Measurements from ENCODE around the gene KLHL29.

KLHL29 gene

GRCh38 chr2:23504591-23504990 is 119.6 kb downstream of the KLHL29 start:
- Histone ChIP-seq H3K9ac (ENCODE audit: low read depth, low read length, poor library complexity, severe bottlenecking) (no peak overlapping the region), H3K4me3 (ENCODE audit: low read length, poor library complexity, severe bottlenecking) (no peak overlapping the region), H3K9me2 (replicated peaks; ENCODE audit: low read depth, low read length) (no peaks in the 10 kb centered on the region), H3F3A (ENCODE audit: low read depth) (no peaks in the 10 kb centered on the region), H3K4me2 (ENCODE audit: low read depth, low read length, poor library complexity, severe bottlenecking) (no peak overlapping the region), H3K79me2 (ENCODE audit: insufficient read depth, low read length) (no peaks in the 10 kb centered on the region), H3K9me3 (ENCODE audit: insufficient read depth, low read depth, low read length) (no peaks in the 10 kb centered on the region), H3K36me3 (ENCODE audit: insufficient read depth, low read length) (no peaks in the 10 kb centered on the region), H3K27me3 (ENCODE audit: insufficient read depth, low read length, poor library complexity, severe bottlenecking) (no peaks in the 10 kb centered on the region), H4K20me1 (ENCODE audit: insufficient read depth, low read length, poor library complexity, severe bottlenecking) (no peaks in the 10 kb centered on the region), H3K4me1 (ENCODE audit: insufficient read depth, low read length, poor library complexity, severe bottlenecking) (peaks cover 6% of the 10 kb centered on the region), H2AFZ (ENCODE audit: low read length) (no peak overlapping the region)
- TF ChIP-seq, protein P1, sequence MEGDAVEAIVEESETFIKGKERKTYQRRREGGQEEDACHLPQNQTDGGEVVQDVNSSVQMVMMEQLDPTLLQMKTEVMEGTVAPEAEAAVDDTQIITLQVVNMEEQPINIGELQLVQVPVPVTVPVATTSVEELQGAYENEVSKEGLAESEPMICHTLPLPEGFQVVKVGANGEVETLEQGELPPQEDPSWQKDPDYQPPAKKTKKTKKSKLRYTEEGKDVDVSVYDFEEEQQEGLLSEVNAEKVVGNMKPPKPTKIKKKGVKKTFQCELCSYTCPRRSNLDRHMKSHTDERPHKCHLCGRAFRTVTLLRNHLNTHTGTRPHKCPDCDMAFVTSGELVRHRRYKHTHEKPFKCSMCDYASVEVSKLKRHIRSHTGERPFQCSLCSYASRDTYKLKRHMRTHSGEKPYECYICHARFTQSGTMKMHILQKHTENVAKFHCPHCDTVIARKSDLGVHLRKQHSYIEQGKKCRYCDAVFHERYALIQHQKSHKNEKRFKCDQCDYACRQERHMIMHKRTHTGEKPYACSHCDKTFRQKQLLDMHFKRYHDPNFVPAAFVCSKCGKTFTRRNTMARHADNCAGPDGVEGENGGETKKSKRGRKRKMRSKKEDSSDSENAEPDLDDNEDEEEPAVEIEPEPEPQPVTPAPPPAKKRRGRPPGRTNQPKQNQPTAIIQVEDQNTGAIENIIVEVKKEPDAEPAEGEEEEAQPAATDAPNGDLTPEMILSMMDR (conservative IDR thresholded peaks at IDR 0.05; ENCODE audit: low read length), result no peak
- TF ChIP-seq EZH2phosphoT487 (IDR thresholded peaks at IDR 0.05; ENCODE audit: borderline replicate concordance), result no peak

- Histone ChIP-seq H3K4me3 (ENCODE audit: low read length, poor library complexity, severe bottlenecking) (no peak overlapping the region), H3K27me3 (ENCODE audit: insufficient read depth, low read length, poor library complexity, severe bottlenecking) (no peaks in the 10 kb centered on the region), H4K20me1 (ENCODE audit: insufficient read depth, low read length, poor library complexity, severe bottlenecking) (no peaks in the 10 kb centered on the region), H3K9me3 (ENCODE audit: insufficient read depth, low read depth, low read length) (no peaks in the 10 kb centered on the region), H3K4me2 (ENCODE audit: low read depth, low read length, poor library complexity, severe bottlenecking) (no peak overlapping the region), H3K4me1 (ENCODE audit: insufficient read depth, low read length, poor library complexity, severe bottlenecking) (peaks cover 6% of the 10 kb centered on the region), H3F3A (ENCODE audit: low read depth) (no peaks in the 10 kb centered on the region), H3K79me2 (ENCODE audit: insufficient read depth, low read length) (no peaks in the 10 kb centered on the region), H3K9me2 (replicated peaks; ENCODE audit: low read depth, low read length) (no peaks in the 10 kb centered on the region), H3K36me3 (ENCODE audit: insufficient read depth, low read length) (no peaks in the 10 kb centered on the region), H2AFZ (ENCODE audit: low read length) (no peak overlapping the region), H3K9ac (ENCODE audit: low read depth, low read length, poor library complexity, severe bottlenecking) (no peak overlapping the region)
- TF ChIP-seq, protein P1 (conservative IDR thresholded peaks at IDR 0.05; ENCODE audit: low read length), result peak; percentile 51
- no peak for TF ChIP-seq EZH2phosphoT487 (IDR thresholded peaks at IDR 0.05; ENCODE audit: borderline replicate concordance)
Measured at GRCh38 chr2:23505218-23505983, 120.4 kb downstream of the KLHL29 start.

GRCh38 chr2:23505984-23506380 is 121.0 kb downstream of the KLHL29 start:
- no peaks in the 10 kb centered on the region for H3F3A ChIP-seq (ENCODE audit: low read depth)
- no peak for TF ChIP-seq EZH2phosphoT487 (IDR thresholded peaks at IDR 0.05; ENCODE audit: borderline replicate concordance)
- TF ChIP-seq, protein P1 (conservative IDR thresholded peaks at IDR 0.05; ENCODE audit: low read length), result no peak
- H3K36me3 ChIP-seq (ENCODE audit: insufficient read depth, low read length), result no peaks in the 10 kb centered on the region
- H3K27me3 ChIP-seq (ENCODE audit: insufficient read depth, low read length, poor library complexity, severe bottlenecking), result no peaks in the 10 kb centered on the region
- H3K79me2 ChIP-seq (ENCODE audit: insufficient read depth, low read length), result no peaks in the 10 kb centered on the region
- no peak overlapping the region for H3K9ac ChIP-seq (ENCODE audit: low read depth, low read length, poor library complexity, severe bottlenecking)
- no peaks in the 10 kb centered on the region for H3K9me3 ChIP-seq (ENCODE audit: insufficient read depth, low read depth, low read length)
- H3K9me2 ChIP-seq (replicated peaks; ENCODE audit: low read depth, low read length), result no peaks in the 10 kb centered on the region
- H2AFZ ChIP-seq (ENCODE audit: low read length), result no peak overlapping the region
- H3K4me2 ChIP-seq (ENCODE audit: low read depth, low read length, poor library complexity, severe bottlenecking), result no peak overlapping the region
- no peaks in the 10 kb centered on the region for H4K20me1 ChIP-seq (ENCODE audit: insufficient read depth, low read length, poor library complexity, severe bottlenecking)
- peaks cover 6% of the 10 kb centered on the region for H3K4me1 ChIP-seq (ENCODE audit: insufficient read depth, low read length, poor library complexity, severe bottlenecking)
- H3K4me3 ChIP-seq (ENCODE audit: low read length, poor library complexity, severe bottlenecking), result no peak overlapping the region

Measured in Loucy (cell line).